KMS-11 (cell line): ENCODE data around the gene GRK1.

ENCODE experiments used
- H2AFZ ChIP-seq: fragments of 200-600 bp; sonication (generic); 2 replicates; pipeline ENCODE4 v1.6.1; 2016; ENCODE audit warnings: antibody characterized with exemption, mixed run types, low read depth
- H3K27ac ChIP-seq: fragments of 200-600 bp; sonication (generic); 2 replicates; pipeline ENCODE4 v1.6.1; 2016; ENCODE audit warnings: mild to moderate bottlenecking, mixed run types
- H3K27me3 ChIP-seq: fragments of 200-600 bp; sonication (generic); 2 replicates; pipeline ENCODE4 v1.6.1; 2017; ENCODE audit warnings: mild to moderate bottlenecking, low read depth, mixed run types, moderate library complexity; ENCODE audit not compliant: insufficient read depth
- H3K36me3 ChIP-seq: fragments of 200-600 bp; sonication (generic); 2 replicates; pipeline ENCODE4 v1.6.1; 2017; ENCODE audit warnings: mild to moderate bottlenecking, mixed run types; ENCODE audit not compliant: insufficient read depth
- H3K4me1 ChIP-seq: fragments of 200-600 bp; sonication (generic); 2 replicates; pipeline ENCODE4 v1.6.1; 2016; ENCODE audit warnings: mild to moderate bottlenecking, low read depth, mixed run types; ENCODE audit not compliant: poor library complexity, severe bottlenecking
- H3K4me2 ChIP-seq: fragments of 200-600 bp; sonication (generic); 2 replicates; pipeline ENCODE4 v1.7.0; 2016; ENCODE audit warnings: mild to moderate bottlenecking, mixed run types
- H3K4me3 ChIP-seq: fragments of 200-600 bp; sonication (generic); IDR thresholded peaks from 2 replicates; pipeline ENCODE4 v1.6.1; 2017; ENCODE audit warnings: low read depth, low read length, mixed read lengths; ENCODE audit not compliant: insufficient read depth
- H3K79me2 ChIP-seq: fragments of 200-600 bp; sonication (generic); 2 replicates; pipeline ENCODE4 v1.6.1; 2016; ENCODE audit warnings: low read depth, mixed run types; ENCODE audit not compliant: insufficient read depth
- H3K9ac ChIP-seq: fragments of 200-600 bp; sonication (generic); 2 replicates; pipeline ENCODE4 v1.6.1; 2016; ENCODE audit warnings: mild to moderate bottlenecking, mixed run types
- H4K20me1 ChIP-seq: fragments of 200-600 bp; sonication (generic); 2 replicates; pipeline ENCODE4 v1.6.1; 2016; ENCODE audit warnings: mild to moderate bottlenecking, mixed run types; ENCODE audit not compliant: insufficient read depth
- CTCF ChIP-seq: fragments of 200-600 bp; sonication (generic); conservative IDR thresholded peaks from 2 replicates; pipeline ENCODE4 v1.6.1; 2017; ENCODE audit warnings: low read depth, mild to moderate bottlenecking, antibody characterized with exemption, low read length, moderate library complexity, mixed read lengths

The GRK1 gene

GRCh38 chr13:113785051-113786010, 118.3 kb downstream of the GRK1 start:
- Histone ChIP-seq H3K36me3 (no peaks in the 10 kb centered on the region), H3K4me1 (no peaks in the 10 kb centered on the region), H3K27me3 (peaks cover 26% of the 10 kb centered on the region; the same call in 1 of the 2 replicates), H3K27ac (no peak overlapping the region), H3K79me2 (no peaks in the 10 kb centered on the region), H3K9ac (no peak overlapping the region), H2AFZ (no peak overlapping the region), H3K4me3 (no peak overlapping the region), H4K20me1 (no peaks in the 10 kb centered on the region), H3K4me2 (no peak overlapping the region)
- TF ChIP-seq CTCF, result no peak

DNA sequence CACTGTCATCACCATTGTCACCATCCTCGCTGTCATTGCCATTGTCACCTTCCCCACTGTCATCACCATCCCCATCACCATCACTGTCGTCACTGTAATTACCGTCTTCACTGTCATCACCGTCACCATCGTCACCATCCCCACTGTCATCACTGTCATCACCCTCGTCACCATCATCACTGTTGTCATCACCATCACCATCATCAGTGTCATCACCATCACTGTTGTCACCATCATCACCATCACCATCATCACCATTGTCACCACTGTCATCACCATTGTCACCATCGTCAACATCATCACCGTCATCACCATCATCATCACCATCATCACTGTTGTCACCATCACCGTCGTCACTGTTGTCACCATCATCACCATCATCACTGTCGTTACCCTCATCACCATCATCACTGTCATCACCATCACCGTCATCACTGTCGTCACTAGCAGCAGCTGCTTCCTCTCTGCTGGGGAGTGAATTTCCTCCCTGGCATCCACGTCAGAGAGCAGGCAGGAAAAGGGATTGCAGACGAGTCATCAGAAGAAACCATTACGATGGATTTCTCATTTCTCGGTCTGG, 119.3 kb downstream of the GRK1 start:
- no peak overlapping the region for H3K4me2 ChIP-seq
- no peak overlapping the region for H3K9ac ChIP-seq
- no peaks in the 10 kb centered on the region for H3K36me3 ChIP-seq
- no peak for TF ChIP-seq CTCF
- no peaks in the 10 kb centered on the region for H4K20me1 ChIP-seq
- H3K27me3 ChIP-seq, result peaks cover 25% of the 10 kb centered on the region; the same call in 1 of the 2 replicates
- H3K79me2 ChIP-seq, result no peaks in the 10 kb centered on the region
- H3K4me1 ChIP-seq, result no peaks in the 10 kb centered on the region
- no peak overlapping the region for H3K4me3 ChIP-seq
- no peak overlapping the region for H2AFZ ChIP-seq
- no peak overlapping the region for H3K27ac ChIP-seq
